GM12865 (cell line): ENCODE measurements around the gene FAM53B.

ENCODE experiments used
- DNase-seq: peaks from one replicate; pipeline ENCODE4 v3.0.0; 2010; ENCODE audit warnings: low read depth
- H3K4me3 ChIP-seq: 2 replicates; pipeline ENCODE4 v1.5.1; 2011; ENCODE audit warnings: mild to moderate bottlenecking, low read depth, low read length, control low read depth
- TF ChIP-seq, protein P1 (sequence below): IDR thresholded peaks from 2 replicates; pipeline ENCODE4 v1.5.1; 2011; ENCODE audit warnings: low read length, control low read depth, low read depth, inconsistent platforms; ENCODE audit not compliant: insufficient read depth; ENCODE audit errors: missing control alignments

Gene FAM53B

GRCh38 chr10:124707551-124707950 is 36.6 kb downstream of the FAM53B start:
- no peak for DNase-seq
- TF ChIP-seq, protein P1, sequence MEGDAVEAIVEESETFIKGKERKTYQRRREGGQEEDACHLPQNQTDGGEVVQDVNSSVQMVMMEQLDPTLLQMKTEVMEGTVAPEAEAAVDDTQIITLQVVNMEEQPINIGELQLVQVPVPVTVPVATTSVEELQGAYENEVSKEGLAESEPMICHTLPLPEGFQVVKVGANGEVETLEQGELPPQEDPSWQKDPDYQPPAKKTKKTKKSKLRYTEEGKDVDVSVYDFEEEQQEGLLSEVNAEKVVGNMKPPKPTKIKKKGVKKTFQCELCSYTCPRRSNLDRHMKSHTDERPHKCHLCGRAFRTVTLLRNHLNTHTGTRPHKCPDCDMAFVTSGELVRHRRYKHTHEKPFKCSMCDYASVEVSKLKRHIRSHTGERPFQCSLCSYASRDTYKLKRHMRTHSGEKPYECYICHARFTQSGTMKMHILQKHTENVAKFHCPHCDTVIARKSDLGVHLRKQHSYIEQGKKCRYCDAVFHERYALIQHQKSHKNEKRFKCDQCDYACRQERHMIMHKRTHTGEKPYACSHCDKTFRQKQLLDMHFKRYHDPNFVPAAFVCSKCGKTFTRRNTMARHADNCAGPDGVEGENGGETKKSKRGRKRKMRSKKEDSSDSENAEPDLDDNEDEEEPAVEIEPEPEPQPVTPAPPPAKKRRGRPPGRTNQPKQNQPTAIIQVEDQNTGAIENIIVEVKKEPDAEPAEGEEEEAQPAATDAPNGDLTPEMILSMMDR = no peak

GRCh38 chr10:124707144-124707467 is 37.1 kb downstream of the FAM53B start:
- no peak overlapping the region for H3K4me3 ChIP-seq
- TF ChIP-seq, protein P1 = no peak

More at GRCh38 chr10:124707551-124707950, 36.6 kb downstream of the FAM53B start:
- H3K4me3 ChIP-seq = no peak overlapping the region

DNA sequence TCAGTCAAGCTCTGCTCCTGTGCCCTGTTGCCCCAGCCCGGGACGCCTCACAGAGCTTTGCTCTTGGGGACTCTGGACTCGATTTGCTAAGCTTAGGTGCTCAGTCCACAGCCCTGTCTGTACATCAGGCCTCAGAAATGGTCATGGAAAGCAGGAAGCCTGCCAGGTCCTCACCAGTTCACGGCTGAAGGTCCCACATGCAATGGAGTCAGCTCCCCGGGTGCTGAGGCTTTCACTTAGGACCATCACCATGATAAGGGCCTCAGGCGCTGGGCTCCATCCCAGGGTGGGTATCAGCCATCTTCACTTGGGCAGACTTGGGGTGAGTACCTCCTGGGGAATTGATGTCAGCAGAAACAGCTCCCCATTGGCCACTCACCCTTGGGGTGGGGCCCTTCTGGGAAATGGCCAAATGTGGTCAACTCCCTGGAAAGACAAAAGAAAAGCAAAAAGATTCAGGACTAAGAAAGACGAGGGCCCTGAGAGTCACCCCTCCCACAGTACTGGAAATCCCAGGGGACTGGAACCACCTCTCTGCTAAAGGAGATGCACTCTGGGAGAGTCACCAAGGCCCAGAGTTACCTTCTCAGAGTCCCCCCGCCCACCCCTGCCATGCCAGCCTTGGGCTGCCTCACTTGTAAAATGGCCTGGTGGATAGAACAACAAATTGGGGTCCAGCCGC is 37.6 kb downstream of the FAM53B start:
- no peak for DNase-seq
- TF ChIP-seq, protein P1 = no peak
- no peak overlapping the region for H3K4me3 ChIP-seq

More at GRCh38 chr10:124707144-124707467, 37.1 kb downstream of the FAM53B start:
- DNase-seq = no peak

- DNase-seq = no peak
- TF ChIP-seq, protein P1 = no peak
- H3K4me3 ChIP-seq = no peak overlapping the region
Observed at GRCh38 chr10:124705817-124706461, 38.2 kb downstream of the FAM53B start.

- no peak for DNase-seq
- H3K4me3 ChIP-seq = no peak overlapping the region
- TF ChIP-seq, protein P1 = no peak
Observed at GRCh38 chr10:124705381-124705740, 38.8 kb downstream of the FAM53B start.

DNA sequence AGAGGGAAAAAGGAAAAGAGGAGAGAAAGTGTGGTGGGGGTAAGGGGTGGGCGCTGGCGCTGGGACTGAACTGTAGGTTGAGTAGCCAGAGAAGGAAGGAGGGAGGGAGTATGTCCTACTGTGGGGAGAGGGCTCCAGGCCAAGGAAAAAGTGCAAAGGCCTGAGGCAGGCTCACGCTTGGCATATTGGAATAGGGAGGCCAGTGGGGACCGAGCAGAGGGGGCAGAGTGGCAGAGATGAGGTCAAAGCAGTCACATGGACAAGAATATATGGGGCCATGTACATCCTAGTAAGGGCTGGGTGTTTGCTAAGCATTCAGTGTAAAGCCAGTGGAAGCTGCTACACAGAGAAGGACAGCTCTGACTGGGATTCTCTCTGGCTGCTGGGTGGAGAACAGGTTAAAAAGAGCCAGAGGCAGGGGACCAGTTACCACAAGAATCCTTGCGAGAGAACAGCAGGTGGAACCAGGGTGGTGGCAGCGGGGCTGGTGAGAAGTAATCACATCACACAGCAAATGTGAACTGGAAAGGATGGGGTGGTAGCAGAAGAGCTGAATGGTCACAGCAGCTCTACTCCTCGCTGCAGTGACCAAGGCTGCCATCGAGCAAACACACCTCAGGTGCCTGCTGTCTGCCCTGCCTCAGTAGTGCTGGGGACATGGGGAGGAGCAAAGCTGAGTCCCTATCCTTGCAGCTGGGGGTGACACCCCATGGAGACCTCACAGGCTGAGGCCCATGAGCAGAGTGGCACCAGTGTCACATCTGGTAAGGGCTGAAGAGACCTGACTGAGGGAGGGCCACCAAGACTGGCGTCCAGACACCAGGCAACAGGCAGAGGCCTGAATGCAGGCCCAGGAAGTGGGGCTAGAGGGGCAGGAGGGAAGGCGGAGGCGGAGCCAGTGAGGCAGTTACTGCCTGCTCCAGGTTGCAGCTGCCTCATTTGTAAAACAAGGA is 39.5 kb downstream of the FAM53B start:
- DNase-seq = no peak
- no peak overlapping the region for H3K4me3 ChIP-seq
- TF ChIP-seq, protein P1 = no peak
